ENCODE results near the gene DCLK2. TPM values are rescaled to one million over a fixed set of nuclear protein-coding genes. Genes with fewer than 3 reads are reported as not detected.

Gene DCLK2
- total and polyA plus RNA-seq, 2 of the 8 experiments (the other 6 are each of a cell fraction or from before 2014, with no cell fraction given) = 0.32 to 0.37 TPM

DNA sequence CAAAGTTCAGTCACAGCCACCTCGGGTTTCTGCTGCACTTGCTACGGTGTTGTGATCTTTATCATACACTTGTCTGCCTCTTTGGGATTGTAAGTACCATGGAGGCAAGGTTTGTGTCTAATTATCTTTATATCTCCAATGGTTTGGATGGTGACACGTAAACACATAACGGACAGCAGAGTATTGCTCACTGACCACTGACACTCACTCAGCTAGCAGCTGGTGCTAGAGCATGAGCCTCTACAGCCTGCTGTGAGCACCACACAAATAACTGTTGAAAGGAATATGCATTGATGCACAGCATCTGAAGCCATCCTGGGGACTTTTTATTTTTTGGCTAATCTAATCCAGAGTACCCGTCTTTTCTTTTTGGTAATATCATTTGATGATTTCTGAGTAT is 156.0 kb downstream of the DCLK2 start:
- Histone ChIP-seq H3K4me3 (ENCODE audit: extremely low read depth in 1 of 4, insufficient read depth in 2 of 4, low read depth in 3 of 4, low read length in 4 of 4) (no peak overlapping the region), H3K4me1 (replicated peaks in 1 of 4; ENCODE audit: control insufficient read depth in 3 of 4, insufficient read depth in 4 of 4, low read length in 3 of 4) (peaks cover 1 to 11% (median 2%) of the 10 kb centered on the region in 4 experiments; a peak in 3 of 7 replicates)

More for the DNA sequence above, 156.0 kb downstream of the DCLK2 start:
- Histone ChIP-seq H2BK5ac (ENCODE audit: low read depth, low read length) (no peak overlapping the region), H2BK12ac (ENCODE audit: low read depth, low read length) (no peak overlapping the region), H3K4ac (replicated peaks; ENCODE audit: insufficient read length, low read depth, low read length) (no peak overlapping the region), H4K8ac (ENCODE audit: extremely low read depth, insufficient read depth, low read length) (no peak overlapping the region), H3K27me3 (replicated peaks in 1 of 4; ENCODE audit: control insufficient read depth in 3 of 4, extremely low read depth in 1 of 4, insufficient read depth in 3 of 4, low read length in 3 of 4) (no peaks in the 10 kb centered on the region), H2AK5ac (ENCODE audit: low read depth, low read length) (no peak overlapping the region), H2BK15ac (ENCODE audit: low read length) (no peak overlapping the region), H4K5ac (ENCODE audit: insufficient read length, low read depth, low read length) (no peak overlapping the region), H3K9ac (replicated peaks in 1 of 4; ENCODE audit: extremely low read depth in 1 of 4, low read depth in 3 of 4, low read length in 3 of 4) (no peak overlapping the region), H3K79me1 (ENCODE audit: low read depth, low read length) (no peaks in the 10 kb centered on the region), H4K20me1 (replicated peaks in 1 of 2; ENCODE audit: control insufficient read depth in 1 of 2, insufficient read depth in 2 of 2, low read length in 2 of 2) (no peaks in the 10 kb centered on the region), H3K14ac (ENCODE audit: insufficient read length) (no peak overlapping the region), H2BK20ac (ENCODE audit: low read length) (no peak overlapping the region), H3K9me3 (ENCODE audit: insufficient read depth in 2 of 2, low read depth in 1 of 2, low read length in 1 of 2) (no peaks in the 10 kb centered on the region), H3K79me2 (ENCODE audit: control insufficient read depth in 1 of 2, insufficient read depth in 2 of 2, low read length in 2 of 2) (no peaks in the 10 kb centered on the region), H3K56ac (replicated peaks; ENCODE audit: insufficient read length, low read depth, low read length) (no peak overlapping the region), H3K18ac (ENCODE audit: extremely low read depth, low read length) (no peak overlapping the region), H3K27ac (ENCODE audit: low read depth, low read length) (no peak overlapping the region), H3K4me2 (ENCODE audit: insufficient read depth in 1 of 2, low read depth in 2 of 2, low read length in 2 of 2) (no peak overlapping the region), H3K23ac (ENCODE audit: insufficient read length) (no peak overlapping the region), H4K91ac (replicated peaks; ENCODE audit: insufficient read length, low read length) (no peak overlapping the region), H3K23me2 (ENCODE audit: low read depth, low read length) (no peaks in the 10 kb centered on the region), H2BK120ac (replicated peaks; ENCODE audit: low read depth, low read length) (no peak overlapping the region), H2AFZ (ENCODE audit: low read length) (no peak overlapping the region), H3K36me3 (ENCODE audit: control insufficient read depth in 2 of 4, insufficient read depth in 4 of 4, low read length in 3 of 4) (no peaks in the 10 kb centered on the region)
- ChIA-PET POLR2A (ENCODE audit: partially characterized antibody) (no interaction called here), CTCF (ENCODE audit: partially characterized antibody) (interaction anchor here (1.0 to 1.2 kb wide), 2 partner anchors 25 to 242 kb away, joined by 3 to 4 read pairs; no protein-coding TSS in a partner anchor)
- TF ChIP-seq RAD21 (IDR thresholded peaks at IDR 0.05 in 1 of 2, conservative IDR thresholded peaks at IDR 0.05 in 1 of 2; ENCODE audit: low read depth in 2 of 2, low read length in 2 of 2) (no peak), GABPA (IDR thresholded peaks at IDR 0.05; ENCODE audit: borderline replicate concordance, insufficient read depth, low read length) (no peak), EZH2 (IDR thresholded peaks at IDR 0.05; ENCODE audit: low read depth, low read length, severe bottlenecking) (no peak), YY1 (IDR thresholded peaks at IDR 0.05; ENCODE audit: low read depth, low read length) (no peak), KDM4A (IDR thresholded peaks at IDR 0.05; ENCODE audit: low read depth, low read length, severe bottlenecking) (no peak), RXRA (IDR thresholded peaks at IDR 0.05; ENCODE audit: insufficient read depth, low read depth, low read length) (no peak), PHF8 (conservative IDR thresholded peaks at IDR 0.05; ENCODE audit: low read depth, low read length) (no peak), TEAD4 (IDR thresholded peaks at IDR 0.05; ENCODE audit: low read depth, low read length) (no peak), KDM5A (IDR thresholded peaks at IDR 0.05; ENCODE audit: low read length) (no peak)
- TF ChIP-seq, protein P1, sequence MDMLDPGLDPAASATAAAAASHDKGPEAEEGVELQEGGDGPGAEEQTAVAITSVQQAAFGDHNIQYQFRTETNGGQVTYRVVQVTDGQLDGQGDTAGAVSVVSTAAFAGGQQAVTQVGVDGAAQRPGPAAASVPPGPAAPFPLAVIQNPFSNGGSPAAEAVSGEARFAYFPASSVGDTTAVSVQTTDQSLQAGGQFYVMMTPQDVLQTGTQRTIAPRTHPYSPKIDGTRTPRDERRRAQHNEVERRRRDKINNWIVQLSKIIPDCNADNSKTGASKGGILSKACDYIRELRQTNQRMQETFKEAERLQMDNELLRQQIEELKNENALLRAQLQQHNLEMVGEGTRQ (IDR thresholded peaks at IDR 0.05; ENCODE audit: low read length) = no peak
- WGBS, 2 experiments (ENCODE audit: extremely low coverage in 1 of 2, insufficient coverage in 1 of 2, insufficient read length in 1 of 2, insufficient replicate concordance in 2 of 2, low coverage in 1 of 2, low lambda C conversion rate in 2 of 2, missing lambda C conversion rate in 1 of 2) = 85% methylated on average over 5 of the region's 5 CpGs; no CpG with 5 or more reads in 1 of the 2 experiments
- FAIRE-seq (no peak), DNase-seq (ENCODE audit: low read depth in 1 of 2, low spot score in 2 of 2) (no peak)
